ENCODE measurements around the gene TANC1.

TANC1 gene

DNA sequence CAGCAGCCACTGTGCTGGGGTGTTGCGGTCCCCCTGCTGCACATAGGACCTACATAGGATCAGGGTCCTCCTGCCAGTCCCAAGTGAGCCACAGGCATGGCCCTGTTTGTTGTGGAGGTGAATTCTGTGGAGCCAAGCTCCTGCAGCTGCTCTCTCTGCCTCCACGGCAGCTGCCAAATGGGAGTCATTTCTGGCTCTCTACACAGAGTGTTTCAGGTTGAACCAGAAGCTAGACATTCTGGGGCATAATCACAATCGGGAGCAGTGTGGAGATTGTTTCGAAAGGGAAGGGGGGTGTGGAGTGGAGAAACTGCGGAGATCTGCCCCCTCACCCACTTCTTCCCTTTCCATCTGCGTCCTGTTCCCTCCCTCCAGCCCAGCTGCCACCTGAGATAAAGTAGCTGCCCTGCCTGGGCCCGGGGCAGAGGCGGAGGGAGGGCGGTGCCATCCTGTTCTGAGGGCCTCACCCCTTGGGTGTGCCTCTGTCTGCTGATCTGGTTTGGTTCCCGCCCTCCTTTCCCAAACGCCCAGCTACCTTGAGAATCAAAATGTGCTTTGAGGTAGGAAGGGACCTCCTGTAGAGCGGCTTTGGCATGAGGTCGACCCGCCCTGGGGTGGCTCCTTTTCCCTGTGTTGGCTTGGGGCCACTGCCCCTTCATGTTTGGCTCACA lies 178.7 kb downstream of the TANC1 start:
- no peak overlapping the region for H3K4me3 ChIP-seq
- TF ChIP-seq, protein P1, sequence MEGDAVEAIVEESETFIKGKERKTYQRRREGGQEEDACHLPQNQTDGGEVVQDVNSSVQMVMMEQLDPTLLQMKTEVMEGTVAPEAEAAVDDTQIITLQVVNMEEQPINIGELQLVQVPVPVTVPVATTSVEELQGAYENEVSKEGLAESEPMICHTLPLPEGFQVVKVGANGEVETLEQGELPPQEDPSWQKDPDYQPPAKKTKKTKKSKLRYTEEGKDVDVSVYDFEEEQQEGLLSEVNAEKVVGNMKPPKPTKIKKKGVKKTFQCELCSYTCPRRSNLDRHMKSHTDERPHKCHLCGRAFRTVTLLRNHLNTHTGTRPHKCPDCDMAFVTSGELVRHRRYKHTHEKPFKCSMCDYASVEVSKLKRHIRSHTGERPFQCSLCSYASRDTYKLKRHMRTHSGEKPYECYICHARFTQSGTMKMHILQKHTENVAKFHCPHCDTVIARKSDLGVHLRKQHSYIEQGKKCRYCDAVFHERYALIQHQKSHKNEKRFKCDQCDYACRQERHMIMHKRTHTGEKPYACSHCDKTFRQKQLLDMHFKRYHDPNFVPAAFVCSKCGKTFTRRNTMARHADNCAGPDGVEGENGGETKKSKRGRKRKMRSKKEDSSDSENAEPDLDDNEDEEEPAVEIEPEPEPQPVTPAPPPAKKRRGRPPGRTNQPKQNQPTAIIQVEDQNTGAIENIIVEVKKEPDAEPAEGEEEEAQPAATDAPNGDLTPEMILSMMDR (IDR thresholded peaks at IDR 0.05), result no peak
- peaks cover 6 to 20% (median 13%) of the 10 kb centered on the region in 3 donors for H3K36me3 ChIP-seq
- H3K27ac ChIP-seq, result no peak overlapping the region
- intact Hi-C loops (cut with DNase I; ENCODE audit: low total_unique reads), result no loop called here
- no peaks in the 10 kb centered on the region for H3K27me3 ChIP-seq
- H3K9me3 ChIP-seq, result no peaks in the 10 kb centered on the region
- peaks cover 0 to 13% (median 6%) of the 10 kb centered on the region in 4 donors for H3K4me1 ChIP-seq
- DNase-seq, result no peak

GRCh38 chr2:159147690-159148089 lies 179.2 kb downstream of the TANC1 start:
- Histone ChIP-seq H3K4me3 (no peak overlapping the region), H3K4me1 (peaks cover 0 to 13% (median 6%) of the 10 kb centered on the region in 4 donors), H3K27me3 (no peaks in the 10 kb centered on the region), H3K36me3 (peaks cover 6 to 25% (median 13%) of the 10 kb centered on the region in 3 donors), H3K27ac (no peak overlapping the region), H3K9me3 (no peaks in the 10 kb centered on the region)
- TF ChIP-seq, protein P1 (IDR thresholded peaks at IDR 0.05), result no peak
- intact Hi-C loops (cut with DNase I; ENCODE audit: low total_unique reads), result no loop called here
- DNase-seq, result no peak

DNA sequence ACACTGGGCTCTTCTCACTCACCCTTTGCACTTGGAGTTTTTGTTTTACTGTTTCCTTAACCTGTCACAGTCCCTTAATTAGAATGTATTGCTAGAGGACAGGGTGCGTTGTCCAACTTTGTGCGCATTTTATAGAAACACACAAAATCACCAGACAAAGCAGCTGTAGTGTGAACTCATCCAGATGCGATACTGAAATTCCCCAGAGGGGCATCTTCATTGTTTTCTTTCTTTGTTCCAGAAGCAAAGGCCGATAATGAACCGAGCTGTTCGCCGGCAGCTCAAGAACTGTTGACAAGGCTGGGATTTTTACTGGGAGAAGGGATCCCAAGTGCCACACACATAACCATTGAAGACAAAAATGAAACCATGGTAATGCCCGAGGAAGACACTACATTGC lies 180.5 kb downstream of the TANC1 start:
- Histone ChIP-seq H3K4me3 (no peak overlapping the region), H3K4me1 (peaks cover 0 to 15% (median 6%) of the 10 kb centered on the region in 4 donors)

DNA sequence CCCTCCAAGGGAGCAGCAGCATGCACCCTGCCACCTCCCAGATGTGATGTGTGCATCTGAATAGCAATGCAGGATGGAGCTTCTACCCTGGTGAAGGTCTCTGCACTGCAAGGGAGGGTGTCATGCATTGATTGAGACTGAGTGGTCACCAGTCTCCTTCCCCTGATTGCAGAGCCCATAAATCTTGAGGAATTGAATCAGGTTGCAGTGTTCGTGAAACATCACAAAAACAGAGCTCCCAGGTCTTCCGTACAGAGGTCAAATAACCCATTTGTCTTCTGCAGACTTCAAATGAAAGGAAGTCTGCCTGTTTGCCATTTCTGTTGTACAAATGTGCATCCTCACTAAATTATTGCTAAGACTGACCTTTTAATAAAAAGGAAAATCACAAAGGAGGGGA lies 181.3 kb downstream of the TANC1 start:
- Histone ChIP-seq H3K9me3 (no peaks in the 10 kb centered on the region), H3K4me3 (no peak overlapping the region), H3K27me3 (no peaks in the 10 kb centered on the region), H3K4me1 (peaks cover 0 to 23% (median 6%) of the 10 kb centered on the region in 4 donors), H3K36me3 (peaks cover 13 to 25% (median 16%) of the 10 kb centered on the region in 3 donors), H3K27ac (no peak overlapping the region)
- TF ChIP-seq, protein P1 (IDR thresholded peaks at IDR 0.05), result no peak
- intact Hi-C loops (cut with DNase I; ENCODE audit: low total_unique reads), result no loop called here
- no peak for DNase-seq

More for the DNA sequence above, 180.5 kb downstream of the TANC1 start:
- intact Hi-C loops (cut with DNase I; ENCODE audit: low total_unique reads), result no loop called here
- H3K36me3 ChIP-seq, result peaks cover 13 to 25% (median 14%) of the 10 kb centered on the region in 3 donors
- H3K27ac ChIP-seq, result no peak overlapping the region
- TF ChIP-seq, protein P1 (IDR thresholded peaks at IDR 0.05), result no peak
- H3K9me3 ChIP-seq, result no peaks in the 10 kb centered on the region
- H3K27me3 ChIP-seq, result no peaks in the 10 kb centered on the region
- DNase-seq, result no peak

- intact Hi-C loops (cut with DNase I; ENCODE audit: low total_unique reads), result no loop called here
- H3K4me1 ChIP-seq, result peaks cover 0 to 24% (median 6%) of the 10 kb centered on the region in 4 donors
- H3K27me3 ChIP-seq, result no peaks in the 10 kb centered on the region
- no peaks in the 10 kb centered on the region for H3K9me3 ChIP-seq
- no peak for DNase-seq
- TF ChIP-seq, protein P1 (IDR thresholded peaks at IDR 0.05), result no peak
- no peak overlapping the region for H3K4me3 ChIP-seq
- H3K36me3 ChIP-seq, result peaks cover 13 to 25% (median 16%) of the 10 kb centered on the region in 3 donors
- no peak overlapping the region for H3K27ac ChIP-seq
Measured at GRCh38 chr2:159150280-159150746, 181.9 kb downstream of the TANC1 start.

Measured in tibial artery (tissue), 4 donors.